HEK293 (cell line): ENCODE results near the gene LSM2.

Experiments used
- BCL11A ChIP-seq: fragments of 450-650 bp; formaldehyde crosslinking; IDR thresholded peaks from 2 replicates; pipeline ENCODE4 v1.5.1; 2016; ENCODE audit warnings: low read depth, missing biosample characterization, missing genetic modification characterization
- BCL6B ChIP-seq: fragments of 450-650 bp; formaldehyde crosslinking; IDR thresholded peaks from 2 replicates; pipeline ENCODE4 v1.5.1; 2017; ENCODE audit warnings: missing biosample characterization, missing genetic modification characterization
- EGR2 ChIP-seq: fragments of 450-650 bp; formaldehyde crosslinking; IDR thresholded peaks from 2 replicates; pipeline ENCODE4 v1.5.1; 2016; ENCODE audit warnings: low read depth, missing biosample characterization, missing genetic modification characterization
- KLF10 ChIP-seq: fragments of 450-650 bp; IDR thresholded peaks from 2 replicates; pipeline ENCODE4 v1.5.1; 2018; ENCODE audit warnings: missing biosample characterization, mild to moderate bottlenecking, missing genetic modification characterization
- KLF7 ChIP-seq: fragments of 450-650 bp; formaldehyde crosslinking; IDR thresholded peaks from 2 replicates; pipeline ENCODE4 v1.5.1; 2016; ENCODE audit warnings: missing biosample characterization, missing genetic modification characterization, borderline replicate concordance
- PRDM2 ChIP-seq: fragments of 450-650 bp; formaldehyde crosslinking; IDR thresholded peaks from 2 replicates; pipeline ENCODE4 v1.5.1; 2016; ENCODE audit warnings: missing biosample characterization, missing genetic modification characterization, borderline replicate concordance
- PRDM6 ChIP-seq: fragments of 450-650 bp; formaldehyde crosslinking; IDR thresholded peaks from 2 replicates; pipeline ENCODE4 v1.5.1; 2017; ENCODE audit warnings: missing biosample characterization, missing genetic modification characterization
- SP7 ChIP-seq: fragments of 450-650 bp; formaldehyde crosslinking; IDR thresholded peaks from 2 replicates; pipeline ENCODE4 v1.5.1; 2016; ENCODE audit warnings: missing biosample characterization, missing genetic modification characterization
- ZBTB8A ChIP-seq: fragments of 450-650 bp; formaldehyde crosslinking; IDR thresholded peaks from 2 replicates; pipeline ENCODE4 v1.5.1; 2016; ENCODE audit warnings: missing biosample characterization, missing genetic modification characterization
- ZFHX2 ChIP-seq: fragments of 450-650 bp; formaldehyde crosslinking; conservative IDR thresholded peaks from 2 replicates; pipeline ENCODE4 v1.5.1; 2016; ENCODE audit warnings: missing biosample characterization, missing genetic modification characterization
- ZFP41 ChIP-seq: fragments of 450-650 bp; formaldehyde crosslinking; IDR thresholded peaks from 2 replicates; pipeline ENCODE4 v1.5.1; 2016; ENCODE audit warnings: missing biosample characterization, missing genetic modification characterization, borderline replicate concordance
- ZNF138 ChIP-seq: fragments of 450-650 bp; formaldehyde crosslinking; IDR thresholded peaks from 2 replicates; pipeline ENCODE4 v1.5.1; 2016; ENCODE audit warnings: missing biosample characterization, missing genetic modification characterization, borderline replicate concordance
- ZNF311 ChIP-seq: fragments of 450-650 bp; formaldehyde crosslinking; IDR thresholded peaks from 2 replicates; pipeline ENCODE4 v1.5.1; 2017; ENCODE audit warnings: missing biosample characterization, missing genetic modification characterization, borderline replicate concordance
- ZNF362 ChIP-seq: fragments of 450-650 bp; formaldehyde crosslinking; IDR thresholded peaks from 2 replicates; pipeline ENCODE4 v1.5.1; 2016; ENCODE audit warnings: missing biosample characterization, missing genetic modification characterization
- ZNF394 ChIP-seq: fragments of 450-650 bp; formaldehyde crosslinking; IDR thresholded peaks from 2 replicates; pipeline ENCODE4 v1.5.1; 2016; ENCODE audit warnings: missing biosample characterization, missing genetic modification characterization, mild to moderate bottlenecking, moderate library complexity, borderline replicate concordance
- ZNF433 ChIP-seq: fragments of 450-650 bp; formaldehyde crosslinking; IDR thresholded peaks from 2 replicates; pipeline ENCODE4 v1.5.1; 2016; ENCODE audit warnings: missing biosample characterization, missing genetic modification characterization, low read depth
- ZNF513 ChIP-seq: fragments of 450-650 bp; IDR thresholded peaks from 2 replicates; pipeline ENCODE4 v1.5.1; 2018; ENCODE audit warnings: missing biosample characterization, missing genetic modification characterization
- ZNF544 ChIP-seq: fragments of 450-650 bp; formaldehyde crosslinking; IDR thresholded peaks from 2 replicates; pipeline ENCODE4 v1.5.0; 2017; ENCODE audit warnings: missing biosample characterization, missing genetic modification characterization
- ZNF626 ChIP-seq: fragments of 450-650 bp; sonication (Bioruptor Pico); formaldehyde crosslinking; IDR thresholded peaks from 2 replicates; pipeline ENCODE4 v1.5.1; 2018; ENCODE audit warnings: missing biosample characterization, missing genetic modification characterization, inconsistent platforms
- ZNF645 ChIP-seq: fragments of 450-650 bp; formaldehyde crosslinking; IDR thresholded peaks from 2 replicates; pipeline ENCODE4; 2016; ENCODE audit warnings: missing biosample characterization, missing genetic modification characterization
- ZNF701 ChIP-seq: fragments of 450-650 bp; formaldehyde crosslinking; IDR thresholded peaks from 2 replicates; pipeline ENCODE4 v1.5.1; 2016; ENCODE audit warnings: missing biosample characterization, missing genetic modification characterization
- ZNF777 ChIP-seq: fragments of 450-650 bp; formaldehyde crosslinking; IDR thresholded peaks from 2 replicates; pipeline ENCODE4 v1.5.1; 2017; ENCODE audit warnings: missing biosample characterization, missing genetic modification characterization, borderline replicate concordance
- ZSCAN18 ChIP-seq: fragments of 450-650 bp; formaldehyde crosslinking; IDR thresholded peaks from 2 replicates; pipeline ENCODE4 v1.5.1; 2016; ENCODE audit warnings: missing biosample characterization, missing genetic modification characterization
- ZSCAN30 ChIP-seq: fragments of 450-650 bp; IDR thresholded peaks from 2 replicates; pipeline ENCODE4 v1.5.1; 2018; ENCODE audit warnings: missing biosample characterization, mild to moderate bottlenecking, missing genetic modification characterization, moderate library complexity

LSM2 gene

GRCh38 chr6:31831350-31832215 is 24.8 kb upstream of the LSM2 start (continued):
- TF ChIP-seq PRDM6 (tag by site-specific recombination) (peak; percentile 97), ZBTB8A (no peak), ZNF433 (tag by site-specific recombination) (no peak), ZFHX2 (tag by site-specific recombination) (peak; percentile 62), ZNF645 (tag by site-specific recombination) (no peak), ZNF513 (peak; percentile 42; the same call in 1 of the 2 replicates), ZNF701 (tag by site-specific recombination) (no peak), ZNF394 (tag by site-specific recombination) (no peak), EGR2 (tag by site-specific recombination) (peak; percentile 45; the same call in 1 of the 2 replicates), SP7 (0 out of 2 replicates have a peak, but pooled peaks have one; percentile 15), ZNF311 (tag by site-specific recombination) (no peak), ZNF138 (tag by site-specific recombination) (no peak), BCL11A (peak; percentile 29; the same call in 1 of the 2 replicates), ZNF626 (tag by site-specific recombination) (no peak), KLF7 (no peak), ZSCAN18 (no peak), BCL6B (no peak), ZFP41 (no peak), PRDM2 (tag by site-specific recombination) (no peak), KLF10 (tag by site-specific recombination) (no peak), ZSCAN30 (no peak), ZNF777 (no peak), ZNF544 (tag by site-specific recombination) (no peak), ZNF362 (tag by site-specific recombination) (peak; percentile 97)
